GM12878 (cell line): ENCODE measurements around the gene UFD1. TPM values are rescaled to one million over a fixed set of nuclear protein-coding genes. Genes with fewer than 3 reads are reported as not detected.

Source experiments
- ATAC-seq: fragments of 200-7000 bp; cut with Tn5 transposase; 3 replicates; pipeline ENCODE4 v1.9.1; 2020; ENCODE audit warnings: mild to moderate bottlenecking, moderate library complexity
- BruUV-seq: library from RNA; stranded (reverse); fragments of 400-500 nt; replicated peaks from 2 replicates; lab custom pipeline; 2021; lab: Mats Ljungman, UMichigan
- CTCF ChIA-PET: fragments of 300-600 bp; sonication (Branson Sonifier 250); formaldehyde crosslinking; extraction: SDS; loops from one replicate; lab custom pipeline; 2021; ENCODE audit warnings: inconsistent platforms; lab: Yijun Ruan, JAX
- POLR2A ChIA-PET: fragments of 350-600 bp; formaldehyde crosslinking; extraction: SDS; loops from one replicate; lab custom pipeline; 2021; ENCODE audit warnings: inconsistent platforms; lab: Charles Lee
- RAD21 ChIA-PET: fragments of 300-600 bp; sonication (Branson Sonifier 250); formaldehyde crosslinking; loops from one replicate; lab custom pipeline; 2023; ENCODE audit warnings: antibody characterized with exemption; ENCODE audit not compliant: unreplicated experiment; lab: Charles Lee
- SMC1A ChIA-PET: fragments of 300-600 bp; sonication (Branson Sonifier 250); formaldehyde crosslinking; loops from one replicate; lab custom pipeline; 2023; ENCODE audit not compliant: unreplicated experiment, uncharacterized antibody; lab: Charles Lee
- DNase-seq: peaks from one replicate; pipeline ENCODE4 v3.0.0-alpha.2; 2011; ENCODE audit warnings: low read depth, low spot score
- FAIRE-seq: peaks from 3 replicates; lab custom pipeline; 2011; peaks lifted over from hg19 to GRCh38; lab: Jason Lieb, UNC
- H2AFZ ChIP-seq: 2 replicates; pipeline ENCODE4 v1.6.0; 2011; ENCODE audit warnings: low read depth, low read length, control low read depth; ENCODE audit not compliant: control insufficient read depth
- H3K27ac ChIP-seq: 2 replicates; pipeline ENCODE4 v1.5.1; 2011; ENCODE audit warnings: control low read depth; ENCODE audit not compliant: control insufficient read depth, insufficient read depth
- H3K27me3 ChIP-seq, 2 experiments: replicated peaks in 1 of 2; 2 replicates each; pipeline versions ENCODE4 v1.6.0 to v1.6.1; 2011; ENCODE audit warnings: low read length in 1 of 2; ENCODE audit not compliant: control insufficient read depth in 2 of 2, insufficient read depth in 2 of 2
- H3K36me3 ChIP-seq, 2 experiments: 2 replicates each; pipeline ENCODE4 v1.5.1; 2011; ENCODE audit warnings: low read length in 1 of 2; ENCODE audit not compliant: control insufficient read depth in 2 of 2, insufficient read depth in 2 of 2
- H3K4me1 ChIP-seq: 2 replicates; pipeline ENCODE4 v1.6.1; 2011; ENCODE audit warnings: mild to moderate bottlenecking, low read length, moderate library complexity, mixed read lengths; ENCODE audit not compliant: control insufficient read depth, insufficient read depth
- H3K4me2 ChIP-seq: 2 replicates; pipeline ENCODE4 v1.6.0; 2011; ENCODE audit warnings: control low read depth; ENCODE audit not compliant: control insufficient read depth, insufficient read depth
- H3K4me3 ChIP-seq: fragments of 200-600 bp; sonication (generic); 2 replicates; pipeline ENCODE4 v1.5.1; 2016
- H3K79me2 ChIP-seq: 2 replicates; pipeline ENCODE4 v1.6.0; 2011; ENCODE audit warnings: low read length; ENCODE audit not compliant: control insufficient read depth, insufficient read depth
- H3K9ac ChIP-seq: 2 replicates; pipeline ENCODE4 v1.8.0; 2011; ENCODE audit warnings: low read length, control low read depth, mixed read lengths; ENCODE audit not compliant: control insufficient read depth, insufficient read depth
- H3K9me3 ChIP-seq: replicated peaks from 3 replicates; pipeline ENCODE4 v1.5.1; 2011; ENCODE audit warnings: mild to moderate bottlenecking, low read length; ENCODE audit not compliant: control insufficient read depth, insufficient read depth
- H4K20me1 ChIP-seq: 2 replicates; pipeline ENCODE4 v1.6.0; 2011; ENCODE audit not compliant: control insufficient read depth, insufficient read depth
- CBX5 ChIP-seq: sonication (generic); IDR thresholded peaks from 2 replicates; pipeline ENCODE4 v1.6.1; 2016; ENCODE audit warnings: low read depth, moderate library complexity, mild to moderate bottlenecking, inconsistent platforms
- CEBPB ChIP-seq, 2 experiments: fragments of 150-350 bp in 1 of 2; IDR thresholded peaks; 2 replicates each; pipeline ENCODE4 v1.6.1; 2012 to 2014; ENCODE audit warnings: low read depth in 2 of 2, low read length in 2 of 2, borderline replicate concordance in 1 of 2, inconsistent platforms in 1 of 2
- IKZF2 ChIP-seq, 2 experiments: fragments of 450-650 bp; IDR thresholded peaks; 2 replicates each; pipeline ENCODE4 v1.6.1; 2017; ENCODE audit warnings: mild to moderate bottlenecking in 2 of 2, moderate library complexity in 2 of 2
- JUNB ChIP-seq: IDR thresholded peaks from 2 replicates; pipeline ENCODE4 v1.6.1; 2016; ENCODE audit warnings: antibody characterized with exemption, mild to moderate bottlenecking
- SREBF2 ChIP-seq: IDR thresholded peaks from 2 replicates; pipeline ENCODE4 v1.6.1; 2012; ENCODE audit warnings: mild to moderate bottlenecking, low read length
- TAF1 ChIP-seq: IDR thresholded peaks from 2 replicates; pipeline ENCODE4 v1.6.1; 2011; ENCODE audit warnings: mild to moderate bottlenecking, low read depth, low read length, borderline replicate concordance
- ZBTB33 ChIP-seq: fragments of 450-650 bp; IDR thresholded peaks from 2 replicates; pipeline ENCODE4 v1.6.1; 2017; ENCODE audit warnings: mild to moderate bottlenecking
- ZNF217 ChIP-seq: fragments of 450-650 bp; IDR thresholded peaks from 2 replicates; pipeline ENCODE4 v1.6.1; 2017; ENCODE audit warnings: antibody characterized with exemption, mild to moderate bottlenecking
- WGBS: methylation state at CpG from one replicate; pipeline ENCODE4 v1.1.6; 2016; ENCODE audit warnings: low lambda C conversion rate; ENCODE audit not compliant: insufficient replicate concordance, insufficient coverage; ENCODE audit errors: missing lambda C conversion rate; 5-methylcytosine and 5-hydroxymethylcytosine counted together
- in situ Hi-C: fragments of 300-500 bp; cut with MboI; formaldehyde crosslinking; loops from 9 replicates; pipeline ENCODE4 v1.14.3; 2018; ENCODE audit warnings: mixed read lengths
- intact Hi-C: fragments of 100-400 bp; cut with micrococcal nuclease; formaldehyde crosslinking; loops from one replicate; pipeline ENCODE4 v1.14.2; 2022; ENCODE audit not compliant: unreplicated experiment
- polyA plus RNA-seq, 11 experiments: library from polyadenylated mRNA; depleted of rRNA in 4 of 11; unstranded in 6 of 11; stranded (reverse) in 5 of 11; fragments of >200 nt; fragmentation: Nextera tagmentation in 4 of 11; fragmentation: Illumina TruSeq in 1 of 11; extraction: Ambion mirVana in 4 of 11; extraction: Trizol in 1 of 11; gene quantifications; 1 replicate in 1 of 11; 2 replicates in 10 of 11; pipeline versions ENCODE4 v1.2.1 to v1.2.3, GENCODE V29; 2011 to 2016; ENCODE audit warnings: inconsistent platforms in 2 of 11, missing spikeins in 2 of 11, low read depth in 1 of 11
- total RNA-seq, 4 experiments: library from RNA; depleted of rRNA in 3 of 4; stranded (reverse); fragments of >200 nt in 3 of 4; fragmentation: Illumina TruSeq in 1 of 4; extraction: Trizol in 1 of 4; gene quantifications; 2 replicates each; pipeline versions ENCODE4 v1.2.1 to v1.2.3, GENCODE V29; 2013 to 2021
- TF ChIP-seq, protein P1 (sequence below): IDR thresholded peaks from 2 replicates; pipeline ENCODE4 v1.6.1; 2012; ENCODE audit warnings: mild to moderate bottlenecking, low read depth, low read length
- TF ChIP-seq, protein P2 (sequence below): IDR thresholded peaks from 2 replicates; pipeline ENCODE4 v1.6.1; 2011; ENCODE audit warnings: low read depth, mild to moderate bottlenecking, low read length, moderate library complexity, borderline replicate concordance; ENCODE audit errors: extremely low read depth

Gene UFD1
- total and polyA plus RNA-seq, 10 of the 15 experiments (the other 5 are each of a cell fraction or from before 2014, with no cell fraction given), result 67.2 to 143 (median 117) TPM

DNA sequence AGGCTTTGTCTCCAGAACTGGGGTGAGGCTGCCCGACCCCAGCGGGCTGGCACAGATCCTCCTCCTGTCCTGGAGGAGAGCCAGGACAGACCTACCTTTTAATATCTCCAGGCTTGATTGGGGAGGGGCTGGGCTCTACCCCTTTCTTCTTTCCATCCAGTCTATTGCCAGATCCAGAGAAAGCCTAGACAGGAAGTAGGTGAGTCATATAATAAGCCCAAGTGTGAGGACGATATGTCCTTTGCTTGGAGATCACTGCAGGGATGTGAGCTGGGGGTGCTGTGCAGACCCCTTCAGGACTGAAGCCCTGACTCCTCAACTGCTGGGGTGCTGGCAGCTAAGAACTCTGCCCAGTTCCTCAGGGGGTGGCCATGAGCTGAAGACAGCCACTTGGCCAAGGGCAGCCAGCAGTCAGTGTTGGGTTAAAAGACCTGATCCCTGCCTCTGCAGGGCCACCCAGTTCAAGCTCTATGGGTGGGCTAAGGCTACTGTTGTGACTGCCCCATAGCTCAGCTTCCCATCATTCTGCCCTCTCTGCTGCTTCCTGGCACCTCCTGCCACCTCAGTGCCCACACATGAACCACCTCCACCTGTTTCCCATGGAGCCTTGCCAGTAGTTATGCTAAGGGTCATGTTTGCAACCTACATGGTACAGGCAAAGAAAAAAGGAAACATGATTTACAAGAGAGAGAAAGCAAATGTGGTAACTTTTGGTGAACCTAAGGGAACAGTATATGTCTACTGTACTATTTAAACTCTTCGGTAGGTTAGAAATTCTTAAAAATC is 23.2 kb downstream of the UFD1 start (continued):
- TF ChIP-seq CEBPB (IDR thresholded peaks at IDR 0.05; ENCODE audit: borderline replicate concordance in 1 of 2, low read depth in 2 of 2, low read length in 2 of 2) (no peak), SREBF2 (no peak), CBX5 (no peak), ZBTB33 (no peak)

- DNase-seq (no peak), ATAC-seq (no peak), FAIRE-seq (no peak)
- 96% methylated on average over 2 of the region's 2 CpGs for WGBS
- BruUV-seq, result no TSS peak
- Histone ChIP-seq H3K36me3 (peaks cover 31 to 43% of the 10 kb centered on the region in 2 experiments; a peak in 3 of 4 replicates), H4K20me1 (no peaks in the 10 kb centered on the region), H3K4me1 (no peaks in the 10 kb centered on the region), H3K4me2 (no peak overlapping the region), H3K4me3 (no peak overlapping the region), H2AFZ (no peak overlapping the region), H3K27me3 (no peaks in the 10 kb centered on the region), H3K9me3 (no peaks in the 10 kb centered on the region), H3K9ac (no peak overlapping the region), H3K27ac (no peak overlapping the region), H3K79me2 (no peaks in the 10 kb centered on the region)
- SMC1A ChIA-PET, result no interaction called here
- CTCF ChIA-PET, result no interaction called here
- TF ChIP-seq JUNB (no peak), ZBTB33 (no peak), ZNF217 (no peak), IKZF2 (IDR thresholded peaks at IDR 0.05) (no peak), SREBF2 (no peak), TAF1 (no peak)
- TF ChIP-seq, protein P1, sequence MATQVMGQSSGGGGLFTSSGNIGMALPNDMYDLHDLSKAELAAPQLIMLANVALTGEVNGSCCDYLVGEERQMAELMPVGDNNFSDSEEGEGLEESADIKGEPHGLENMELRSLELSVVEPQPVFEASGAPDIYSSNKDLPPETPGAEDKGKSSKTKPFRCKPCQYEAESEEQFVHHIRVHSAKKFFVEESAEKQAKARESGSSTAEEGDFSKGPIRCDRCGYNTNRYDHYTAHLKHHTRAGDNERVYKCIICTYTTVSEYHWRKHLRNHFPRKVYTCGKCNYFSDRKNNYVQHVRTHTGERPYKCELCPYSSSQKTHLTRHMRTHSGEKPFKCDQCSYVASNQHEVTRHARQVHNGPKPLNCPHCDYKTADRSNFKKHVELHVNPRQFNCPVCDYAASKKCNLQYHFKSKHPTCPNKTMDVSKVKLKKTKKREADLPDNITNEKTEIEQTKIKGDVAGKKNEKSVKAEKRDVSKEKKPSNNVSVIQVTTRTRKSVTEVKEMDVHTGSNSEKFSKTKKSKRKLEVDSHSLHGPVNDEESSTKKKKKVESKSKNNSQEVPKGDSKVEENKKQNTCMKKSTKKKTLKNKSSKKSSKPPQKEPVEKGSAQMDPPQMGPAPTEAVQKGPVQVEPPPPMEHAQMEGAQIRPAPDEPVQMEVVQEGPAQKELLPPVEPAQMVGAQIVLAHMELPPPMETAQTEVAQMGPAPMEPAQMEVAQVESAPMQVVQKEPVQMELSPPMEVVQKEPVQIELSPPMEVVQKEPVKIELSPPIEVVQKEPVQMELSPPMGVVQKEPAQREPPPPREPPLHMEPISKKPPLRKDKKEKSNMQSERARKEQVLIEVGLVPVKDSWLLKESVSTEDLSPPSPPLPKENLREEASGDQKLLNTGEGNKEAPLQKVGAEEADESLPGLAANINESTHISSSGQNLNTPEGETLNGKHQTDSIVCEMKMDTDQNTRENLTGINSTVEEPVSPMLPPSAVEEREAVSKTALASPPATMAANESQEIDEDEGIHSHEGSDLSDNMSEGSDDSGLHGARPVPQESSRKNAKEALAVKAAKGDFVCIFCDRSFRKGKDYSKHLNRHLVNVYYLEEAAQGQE, result no peak
- TF ChIP-seq, protein P2, sequence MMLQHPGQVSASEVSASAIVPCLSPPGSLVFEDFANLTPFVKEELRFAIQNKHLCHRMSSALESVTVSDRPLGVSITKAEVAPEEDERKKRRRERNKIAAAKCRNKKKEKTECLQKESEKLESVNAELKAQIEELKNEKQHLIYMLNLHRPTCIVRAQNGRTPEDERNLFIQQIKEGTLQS, result no peak
- POLR2A ChIA-PET, result no interaction called here
- in situ Hi-C loops (no loop called here), intact Hi-C loops (no loop called here)
- RAD21 ChIA-PET, result no interaction called here
Measured at GRCh38 chr22:19455033-19455432, 24.0 kb downstream of the UFD1 start.
